PC-3 (cell line): Measurements from ENCODE around the gene RNF222. TPM values are rescaled to one million over a fixed set of nuclear protein-coding genes. Genes with fewer than 3 reads are reported as not detected.
A peak's percentile ranks its signal among the peaks of the same experiment; 100 is the strongest.

ENCODE experiments used
- ATAC-seq: fragments of 200-7000 bp; cut with Tn5 transposase; 2 replicates; pipeline ENCODE4 v1.9.1; 2020; ENCODE audit warnings: mild to moderate bottlenecking, moderate library complexity
- BruUV-seq: library from RNA; stranded (reverse); fragments of 400-500 nt; replicated peaks from 2 replicates; lab custom pipeline; 2021; lab: Mats Ljungman, UMichigan
- CTCF ChIA-PET: fragments of 300-600 bp; sonication (Branson Sonifier 250); formaldehyde crosslinking; loops from one replicate; lab custom pipeline; 2022; ENCODE audit warnings: antibody characterized with exemption; lab: Charles Lee
- POLR2A ChIA-PET: fragments of 300-600 bp; sonication (Branson Sonifier 250); formaldehyde crosslinking; loops from one replicate; lab custom pipeline; 2022; ENCODE audit warnings: antibody characterized with exemption; ENCODE audit not compliant: unreplicated experiment; lab: Charles Lee
- DNase-seq: peaks from one replicate; pipeline ENCODE4 v3.0.0-alpha.2; 2015
- H2AFZ ChIP-seq: fragments of 300-600 bp; sonication (generic); 2 replicates; pipeline ENCODE4 v1.6.0; 2016; ENCODE audit warnings: antibody characterized with exemption, low read length
- H3F3A ChIP-seq: fragments of 300-600 bp; sonication (generic); one replicate; pipeline ENCODE4 v1.6.0; 2017; ENCODE audit warnings: antibody characterized with exemption, low read length, control low read depth, mild to moderate bottlenecking; ENCODE audit not compliant: unreplicated experiment
- H3K27ac ChIP-seq: fragments of 300-600 bp; sonication (generic); 2 replicates; pipeline ENCODE4 v1.5.1; 2016; ENCODE audit warnings: mild to moderate bottlenecking, low read length
- H3K27me3 ChIP-seq: fragments of 300-600 bp; sonication (generic); 2 replicates; pipeline ENCODE4 v1.6.1; 2016; ENCODE audit warnings: low read length, mixed read lengths
- H3K36me3 ChIP-seq: fragments of 300-600 bp; sonication (generic); 2 replicates; pipeline ENCODE4 v1.6.1; 2016; ENCODE audit warnings: low read depth, mixed run types, low read length, mixed read lengths
- H3K4me1 ChIP-seq: fragments of 300-600 bp; sonication (generic); 2 replicates; pipeline ENCODE4 v1.5.1; 2016; ENCODE audit warnings: low read length; ENCODE audit not compliant: insufficient read depth
- H3K4me2 ChIP-seq: fragments of 300-600 bp; sonication (generic); 2 replicates; pipeline ENCODE4 v1.6.0; 2016; ENCODE audit warnings: low read length
- H3K4me3 ChIP-seq: fragments of 300-600 bp; sonication (generic); 2 replicates; pipeline ENCODE4 v1.5.1; 2016; ENCODE audit warnings: mild to moderate bottlenecking, low read length, mixed read lengths
- H3K79me2 ChIP-seq: fragments of 300-600 bp; sonication (generic); 2 replicates; pipeline ENCODE4 v1.6.1; 2017; ENCODE audit warnings: low read length, mixed read lengths
- H3K9ac ChIP-seq: fragments of 300-600 bp; sonication (generic); 2 replicates; pipeline ENCODE4 v1.6.0; 2016; ENCODE audit warnings: mild to moderate bottlenecking, low read length
- H3K9me2 ChIP-seq: fragments of 300-600 bp; sonication (generic); replicated peaks from 2 replicates; pipeline ENCODE4 v1.6.1; 2016; ENCODE audit warnings: mixed run types, low read length, mixed read lengths
- H3K9me3 ChIP-seq: fragments of 300-600 bp; sonication (generic); 2 replicates; pipeline ENCODE4 v1.6.1; 2016; ENCODE audit warnings: low read length, mixed read lengths
- H4K20me1 ChIP-seq: fragments of 300-600 bp; sonication (generic); 2 replicates; pipeline ENCODE4 v1.6.1; 2016; ENCODE audit warnings: low read length, mixed read lengths
- CTCF ChIP-seq: fragments of 300-600 bp; sonication (generic); conservative IDR thresholded peaks from 2 replicates; pipeline ENCODE4 v1.5.1; 2017; ENCODE audit warnings: antibody characterized with exemption, low read depth, mild to moderate bottlenecking, low read length
- EZH2 ChIP-seq: fragments of 300-600 bp; sonication (generic); IDR thresholded peaks from one replicate; pipeline ENCODE4 v1.6.1; 2017; ENCODE audit warnings: antibody characterized with exemption, mild to moderate bottlenecking, low read length; ENCODE audit not compliant: unreplicated experiment
- EZH2phosphoT487 ChIP-seq: fragments of 300-600 bp; sonication (generic); IDR thresholded peaks from 2 replicates; pipeline ENCODE4 v1.6.1; 2018; ENCODE audit warnings: mild to moderate bottlenecking, antibody characterized with exemption, low read length, borderline replicate concordance
- intact Hi-C: fragments of 100-400 bp; cut with micrococcal nuclease; formaldehyde crosslinking; loops from 2 replicates; pipeline ENCODE4 v1.9.0; 2023
- total RNA-seq: library from RNA; depleted of rRNA; stranded (reverse); fragments of >200 nt; gene quantifications from 2 replicates; pipeline ENCODE4 v1.2.3, GENCODE V29; 2014

The RNF222 gene
- total RNA-seq, 1 experiment from 2014 or later, result 0.07 TPM

- H3K27ac ChIP-seq, result no peak overlapping the region
- no peak overlapping the region for H2AFZ ChIP-seq
- H3K79me2 ChIP-seq, result peaks cover 41% of the 10 kb centered on the region
- peaks cover 22% of the 10 kb centered on the region for H4K20me1 ChIP-seq
- TF ChIP-seq CTCF, result no peak
- TF ChIP-seq EZH2phosphoT487, result no peak
- TF ChIP-seq EZH2, result no peak
- no peaks in the 10 kb centered on the region for H3K27me3 ChIP-seq
- POLR2A ChIA-PET, result interaction anchor here (0.5 kb wide), 1 partner anchor 130 kb away, joined by 3 read pairs; the partner anchor contains the start of gene CTC1
- DNase-seq (no peak), ATAC-seq (no peak)
- H3K9me2 ChIP-seq, result no peaks in the 10 kb centered on the region
- H3K9me3 ChIP-seq, result no peaks in the 10 kb centered on the region
- H3K4me1 ChIP-seq, result peaks cover 28% of the 10 kb centered on the region
- no peak overlapping the region for H3K9ac ChIP-seq
- CTCF ChIA-PET, result no interaction called here
- peaks cover 41% of the 10 kb centered on the region for H3K36me3 ChIP-seq
- H3F3A ChIP-seq, result peaks cover 6% of the 10 kb centered on the region
- no peak overlapping the region for H3K4me3 ChIP-seq
- intact Hi-C loops, result no loop called here
- H3K4me2 ChIP-seq, result peak overlapping the region; percentile 94; the same call in 1 of the 2 replicates
- BruUV-seq, result no TSS peak
Measured at GRCh38 chr17:8377422-8377821, 20.2 kb downstream of the RNF222 start.

- POLR2A ChIA-PET, result interaction anchor here (0.5 to 0.7 kb wide), 2 partner anchors 129 to 237 kb away, joined by 3 read pairs; partner anchors contain the start of gene CTC1
- Histone ChIP-seq H3K4me2 (peak within 1 kb of the TSS; percentile 94), H3K79me2 (peaks cover 31% of the 10 kb centered on the region), H3K27me3 (no peaks in the 10 kb centered on the region), H3K4me3 (peak within 1 kb of the TSS; percentile 77), H3K4me1 (peaks cover 27% of the 10 kb centered on the region), H3F3A (peaks cover 6% of the 10 kb centered on the region), H4K20me1 (peaks cover 13% of the 10 kb centered on the region), H3K36me3 (peaks cover 32% of the 10 kb centered on the region), H3K9ac (peak within 1 kb of the TSS; percentile 86), H3K9me3 (no peaks in the 10 kb centered on the region), H3K9me2 (no peaks in the 10 kb centered on the region), H3K27ac (peak within 1 kb of the TSS; percentile 27; the same call in 1 of the 2 replicates), H2AFZ (peak within 1 kb of the TSS; percentile 63)
- DNase-seq (peak; percentile 79), ATAC-seq (peak; percentile 96)
- CTCF ChIA-PET, result no interaction called here
- intact Hi-C loops, result no loop called here
- TSS peak; percentile 18 for BruUV-seq
- no peak for TF ChIP-seq EZH2
- no peak for TF ChIP-seq EZH2phosphoT487
- no peak; the same call in 1 of the 2 replicates for TF ChIP-seq CTCF
Measured at GRCh38 chr17:8376271-8377067, 21.2 kb downstream of the RNF222 start, which contains the start of gene KRABD2. Gene KRABD2, minus strand, starts transcription at chr17:8376704.
